MG63 (cell line): ENCODE data around the gene GALNS. TPM values are rescaled to one million over a fixed set of nuclear protein-coding genes. Genes with fewer than 3 reads are reported as not detected.
"Not testable (repeated sequence)": the region's sequence is repeated elsewhere in the genome, so short reads cannot be mapped to it uniquely, and the experiment has no call there.

Experiments
- DNase-seq: peaks from one replicate; pipeline ENCODE4 v3.0.0-alpha.2; 2020
- H3K27me3 ChIP-seq: fragments of 250-450 bp; sonication (Bioruptor Pico); 2 replicates; pipeline ENCODE4 v1.5.1; 2020; ENCODE audit warnings: mild to moderate bottlenecking, moderate library complexity
- H3K36me3 ChIP-seq: fragments of 250-450 bp; sonication (Bioruptor Pico); 2 replicates; pipeline ENCODE4 v1.5.1; 2020; ENCODE audit warnings: mild to moderate bottlenecking, moderate library complexity
- H3K4me3 ChIP-seq: fragments of 250-450 bp; sonication (Bioruptor Pico); 2 replicates; pipeline ENCODE4 v1.5.1; 2020; ENCODE audit warnings: mild to moderate bottlenecking, moderate library complexity
- H3K9me3 ChIP-seq: fragments of 250-450 bp; sonication (Bioruptor Pico); 2 replicates; pipeline ENCODE4 v1.5.1; 2020; ENCODE audit warnings: mild to moderate bottlenecking, moderate library complexity
- total RNA-seq: library from RNA; depleted of rRNA; stranded (reverse); fragments of >200 nt; shearing (Covaris generic); gene quantifications from 2 replicates; pipeline ENCODE4 v1.2.3, GENCODE V29; 2014; ENCODE audit warnings: low replicate concordance

The GALNS gene
- total RNA-seq, 1 experiment from 2014 or later = 11.3 TPM

GRCh38 chr16:88893127-88893968 lies 36.6 kb upstream of the GALNS start:
- Histone ChIP-seq H3K27me3 (no peaks in the 10 kb centered on the region), H3K9me3 (no peaks in the 10 kb centered on the region), H3K36me3 (no peaks in the 10 kb centered on the region), H3K4me3 (no peak overlapping the region)
- no peak for DNase-seq

GRCh38 chr16:88892065-88892464 lies 35.3 kb upstream of the GALNS start:
- Histone ChIP-seq H3K9me3 (no peaks in the 10 kb centered on the region), H3K4me3 (no peak overlapping the region), H3K27me3 (no peaks in the 10 kb centered on the region), H3K36me3 (no peaks in the 10 kb centered on the region)
- DNase-seq = no peak

- Histone ChIP-seq H3K9me3 (no peaks in the 10 kb centered on the region), H3K36me3 (no peaks in the 10 kb centered on the region), H3K4me3 (no peak overlapping the region), H3K27me3 (no peaks in the 10 kb centered on the region)
- DNase-seq = no peak
Observed at GRCh38 chr16:88891083-88891482, 34.3 kb upstream of the GALNS start.

DNA sequence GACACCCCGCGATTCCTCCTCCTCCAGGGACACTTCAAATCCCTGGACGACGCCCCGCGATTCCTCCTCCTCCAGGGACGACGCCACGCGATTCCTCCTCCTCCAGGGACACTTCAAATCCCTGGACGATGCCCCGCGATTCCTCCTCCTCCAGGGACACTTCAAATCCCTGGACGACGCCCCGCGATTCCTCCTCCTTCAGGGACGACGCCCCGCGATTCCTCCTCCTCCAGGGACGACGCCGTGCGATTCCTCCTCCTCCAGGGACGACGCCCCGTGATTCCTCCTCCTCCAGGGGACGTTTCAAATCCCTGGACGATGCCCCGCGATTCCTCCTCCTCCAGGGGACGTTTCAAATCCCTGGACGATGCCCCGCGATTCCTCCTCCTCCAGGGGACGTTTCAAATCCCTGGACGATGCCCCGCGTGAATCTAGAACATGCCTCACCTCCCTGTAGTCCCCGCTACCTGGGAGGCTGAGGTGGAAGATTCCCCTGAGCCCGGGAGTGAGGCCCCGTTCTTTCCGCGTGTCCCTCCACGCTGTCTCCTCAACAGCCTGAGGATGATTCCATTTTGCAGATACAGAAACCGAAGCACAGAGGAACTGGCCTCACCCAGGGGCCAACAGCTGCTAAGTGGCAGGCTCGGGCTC lies 33.1 kb upstream of the GALNS start:
- H3K9me3 ChIP-seq, H3K27me3 ChIP-seq, DNase-seq, H3K36me3 ChIP-seq, H3K4me3 ChIP-seq: not testable (repeated sequence)

- H3K4me3 ChIP-seq = no peak overlapping the region
- no peaks in the 10 kb centered on the region for H3K9me3 ChIP-seq
- H3K36me3 ChIP-seq = no peaks in the 10 kb centered on the region
- no peaks in the 10 kb centered on the region for H3K27me3 ChIP-seq
- no peak for DNase-seq
Observed at GRCh38 chr16:88888461-88889387, 32.0 kb upstream of the GALNS start.

DNA sequence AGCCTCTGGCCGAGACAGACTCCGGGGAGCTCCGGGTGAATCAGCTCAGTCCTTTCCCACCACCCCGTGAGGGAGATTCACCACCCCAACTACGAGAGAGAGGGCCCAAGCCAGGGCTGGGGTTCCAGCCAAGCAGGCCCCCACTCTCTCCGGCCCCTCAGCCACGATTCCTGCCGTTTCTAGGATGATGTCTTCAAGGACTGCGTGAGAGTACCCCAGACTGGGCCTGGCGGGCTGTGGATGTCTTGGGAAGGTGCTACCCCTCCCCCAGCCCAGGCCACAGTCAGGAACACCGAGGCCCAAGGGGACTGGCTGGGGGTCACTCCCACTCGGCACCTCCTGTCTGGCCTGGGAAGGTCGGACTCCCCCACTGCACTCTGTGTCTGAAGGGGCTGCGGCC lies 31.3 kb upstream of the GALNS start:
- no peaks in the 10 kb centered on the region for H3K36me3 ChIP-seq
- no peaks in the 10 kb centered on the region for H3K27me3 ChIP-seq
- DNase-seq = no peak
- no peaks in the 10 kb centered on the region for H3K9me3 ChIP-seq
- H3K4me3 ChIP-seq = no peak overlapping the region

DNA sequence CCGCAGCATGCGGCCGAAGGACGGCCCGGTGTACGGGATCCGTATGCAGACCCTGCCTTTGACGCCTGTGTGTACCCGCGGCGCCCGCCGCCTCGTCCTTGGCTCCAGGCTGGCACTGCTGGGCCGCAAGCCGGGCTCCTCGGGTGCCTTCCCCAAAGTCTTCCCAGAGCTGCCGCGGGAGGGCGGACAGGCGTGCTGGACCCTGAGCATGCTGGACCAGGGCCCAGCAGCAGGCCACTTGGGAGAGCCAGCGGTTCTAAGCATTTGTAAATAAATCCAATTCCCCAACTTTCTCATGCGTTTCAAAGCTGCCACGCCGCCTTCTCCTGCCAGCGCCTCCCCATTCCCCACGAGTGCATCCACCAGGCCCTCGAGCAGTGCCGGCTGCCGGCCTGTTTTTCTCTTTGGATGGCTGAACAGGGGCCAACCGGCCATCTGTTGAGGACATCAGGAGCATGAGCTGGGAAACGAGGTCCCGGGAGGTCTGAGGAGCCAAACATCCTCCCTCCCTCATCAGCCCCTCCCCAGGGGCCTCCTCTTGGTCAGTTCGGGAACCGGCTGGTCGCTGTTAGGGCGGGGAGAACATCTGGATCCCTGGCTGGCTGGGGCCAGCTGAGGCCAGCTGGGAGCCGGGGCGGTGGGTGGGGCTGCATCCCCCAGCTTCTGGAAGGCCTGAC lies 30.2 kb upstream of the GALNS start:
- Histone ChIP-seq H3K36me3 (no peaks in the 10 kb centered on the region), H3K4me3 (no peak overlapping the region), H3K9me3 (no peaks in the 10 kb centered on the region), H3K27me3 (no peaks in the 10 kb centered on the region)
- no peak for DNase-seq

- Histone ChIP-seq H3K36me3 (no peaks in the 10 kb centered on the region), H3K27me3 (no peaks in the 10 kb centered on the region), H3K4me3 (no peak overlapping the region), H3K9me3 (no peaks in the 10 kb centered on the region)
- DNase-seq = no peak
Observed at GRCh38 chr16:88886420-88886844, 29.7 kb upstream of the GALNS start.

- H3K4me3 ChIP-seq = no peak overlapping the region
- H3K36me3 ChIP-seq = no peaks in the 10 kb centered on the region
- H3K27me3 ChIP-seq = no peaks in the 10 kb centered on the region
- no peak for DNase-seq
- H3K9me3 ChIP-seq = no peaks in the 10 kb centered on the region
Observed at GRCh38 chr16:88885693-88886280, 29.0 kb upstream of the GALNS start.

DNA sequence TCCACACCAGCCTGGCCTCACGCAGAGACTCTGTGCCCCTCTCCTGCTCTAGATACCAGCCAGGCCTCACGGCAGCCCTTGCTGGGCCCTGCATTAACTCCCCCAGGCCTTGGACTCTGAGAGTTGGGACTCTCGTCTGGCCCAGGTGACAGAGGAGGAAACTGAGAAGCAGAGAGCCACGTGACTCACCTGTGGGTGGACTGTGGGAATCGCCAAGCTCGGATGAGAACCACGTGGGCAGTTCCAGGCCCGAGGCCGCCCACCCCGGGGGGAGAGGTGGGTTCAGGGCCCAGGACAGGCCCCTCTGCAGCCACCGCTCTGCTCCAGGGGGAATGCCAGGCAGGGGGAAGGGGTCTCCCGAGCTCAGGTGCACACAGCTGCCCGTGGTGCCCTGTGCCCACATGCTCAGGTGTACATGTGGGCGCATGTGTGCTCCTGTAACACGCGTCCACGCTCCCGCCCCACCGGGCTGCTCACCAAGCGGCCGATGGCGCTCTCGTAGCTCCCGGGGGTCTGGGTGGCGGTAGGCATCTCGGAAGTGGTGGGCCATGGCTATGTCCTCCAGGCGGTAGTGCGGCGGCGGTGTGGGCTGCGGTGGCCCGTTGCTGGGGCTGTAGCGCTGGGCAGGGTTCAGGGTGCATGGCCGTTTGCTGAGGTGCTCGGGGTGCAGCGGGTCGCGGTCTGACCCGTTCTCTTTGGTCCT lies 28.0 kb upstream of the GALNS start:
- no peaks in the 10 kb centered on the region for H3K36me3 ChIP-seq
- H3K9me3 ChIP-seq = no peaks in the 10 kb centered on the region
- H3K27me3 ChIP-seq = no peaks in the 10 kb centered on the region
- DNase-seq = no peak
- H3K4me3 ChIP-seq = no peak overlapping the region

DNA sequence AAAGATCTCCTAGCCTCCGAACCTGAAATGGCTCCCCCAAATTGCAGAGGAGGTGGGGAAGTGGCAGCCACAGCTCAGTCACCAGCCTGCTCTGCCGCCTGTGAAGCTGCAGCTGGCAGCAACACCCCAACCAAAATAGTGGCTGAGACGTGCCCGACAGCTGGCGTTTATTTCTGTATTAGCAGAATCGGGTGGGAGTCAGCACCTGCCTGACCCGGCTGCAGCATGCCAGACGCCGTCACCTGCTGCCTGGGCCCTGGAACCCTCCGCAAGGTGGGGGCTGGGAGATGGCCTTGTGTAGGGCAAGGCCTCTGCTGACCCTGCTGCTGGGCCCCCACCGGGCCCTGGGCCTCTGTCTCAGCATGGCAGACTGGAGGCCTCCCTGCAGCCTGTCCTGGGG lies 27.2 kb upstream of the GALNS start:
- Histone ChIP-seq H3K4me3 (no peak overlapping the region), H3K27me3 (no peaks in the 10 kb centered on the region), H3K36me3 (no peaks in the 10 kb centered on the region), H3K9me3 (no peaks in the 10 kb centered on the region)
- no peak for DNase-seq

DNA sequence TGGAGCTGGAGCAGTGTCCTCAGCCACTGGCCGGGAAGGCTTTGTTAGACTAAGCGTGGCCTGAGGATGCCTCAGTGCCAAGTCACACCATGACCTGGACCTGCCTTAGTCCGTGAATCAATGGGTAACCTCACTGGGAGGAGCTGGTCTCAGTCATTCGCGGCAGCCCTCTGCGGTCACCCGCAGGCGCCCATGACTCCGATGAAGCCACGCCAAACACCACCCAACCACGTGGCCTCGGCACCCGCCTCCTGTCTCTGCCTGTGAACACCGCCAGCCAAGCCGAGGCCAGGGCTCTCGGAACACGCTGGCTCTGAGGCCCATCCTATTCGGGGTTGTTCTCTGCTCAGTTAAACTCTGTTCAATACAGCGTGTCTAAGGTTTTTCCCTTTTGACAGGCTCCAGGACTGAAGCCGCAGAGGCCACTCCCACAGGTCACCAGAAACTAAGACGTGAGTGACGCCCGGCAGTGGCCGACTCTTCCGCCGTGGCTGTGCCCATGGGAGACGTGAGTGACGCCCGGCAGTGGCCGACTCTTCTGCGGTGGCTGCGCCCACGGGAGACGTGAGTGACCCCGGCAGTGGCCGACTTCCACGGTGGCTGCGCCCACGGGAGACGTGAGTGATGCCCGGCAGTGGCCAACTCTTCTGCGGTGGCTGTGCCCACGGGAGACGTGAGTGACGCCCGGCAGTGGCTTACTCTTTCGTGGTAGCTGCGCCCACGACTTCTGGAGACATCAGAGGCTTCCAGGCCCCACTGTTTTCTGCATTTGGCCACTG lies 26.6 kb upstream of the GALNS start:
- no peaks in the 10 kb centered on the region for H3K36me3 ChIP-seq
- DNase-seq = peak; percentile 82
- H3K4me3 ChIP-seq = no peak overlapping the region
- H3K27me3 ChIP-seq = no peaks in the 10 kb centered on the region
- no peaks in the 10 kb centered on the region for H3K9me3 ChIP-seq

DNA sequence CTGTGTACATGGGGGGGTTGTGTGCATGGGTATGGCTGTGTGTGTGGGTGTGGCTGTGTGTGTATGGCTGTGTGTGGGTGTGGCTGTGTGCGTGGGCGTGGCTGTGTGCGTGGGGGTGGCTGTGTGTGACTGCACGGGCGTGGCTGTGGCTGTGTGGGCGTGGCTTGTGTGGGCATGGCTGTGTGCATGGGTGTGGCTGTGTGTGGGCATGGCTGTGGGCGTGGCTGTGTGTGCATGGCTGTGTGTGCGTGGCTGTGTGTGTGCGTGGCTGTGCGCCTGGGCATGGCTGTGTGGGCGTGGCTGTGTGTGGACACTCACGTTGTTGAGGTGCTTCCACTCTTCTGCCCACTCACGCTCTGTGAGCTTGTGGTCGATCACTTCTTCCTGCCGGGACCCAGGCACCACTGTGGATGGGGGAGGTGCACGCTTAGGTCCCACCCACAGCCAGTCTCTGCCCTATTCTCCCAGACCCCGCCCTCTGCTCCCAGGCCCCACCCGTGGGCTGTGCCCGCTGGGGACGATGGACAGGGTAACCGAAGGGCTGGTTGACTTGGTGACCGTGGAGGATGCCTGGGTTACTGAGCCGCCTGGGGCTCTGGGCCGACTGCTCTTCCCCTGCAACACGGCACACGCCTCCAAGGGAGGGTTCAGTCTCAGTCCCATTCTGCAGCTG lies 25.7 kb upstream of the GALNS start:
- no peak overlapping the region for H3K4me3 ChIP-seq
- H3K36me3 ChIP-seq = no peaks in the 10 kb centered on the region
- DNase-seq = peak; percentile 44
- H3K9me3 ChIP-seq = no peaks in the 10 kb centered on the region
- H3K27me3 ChIP-seq = no peaks in the 10 kb centered on the region

DNA sequence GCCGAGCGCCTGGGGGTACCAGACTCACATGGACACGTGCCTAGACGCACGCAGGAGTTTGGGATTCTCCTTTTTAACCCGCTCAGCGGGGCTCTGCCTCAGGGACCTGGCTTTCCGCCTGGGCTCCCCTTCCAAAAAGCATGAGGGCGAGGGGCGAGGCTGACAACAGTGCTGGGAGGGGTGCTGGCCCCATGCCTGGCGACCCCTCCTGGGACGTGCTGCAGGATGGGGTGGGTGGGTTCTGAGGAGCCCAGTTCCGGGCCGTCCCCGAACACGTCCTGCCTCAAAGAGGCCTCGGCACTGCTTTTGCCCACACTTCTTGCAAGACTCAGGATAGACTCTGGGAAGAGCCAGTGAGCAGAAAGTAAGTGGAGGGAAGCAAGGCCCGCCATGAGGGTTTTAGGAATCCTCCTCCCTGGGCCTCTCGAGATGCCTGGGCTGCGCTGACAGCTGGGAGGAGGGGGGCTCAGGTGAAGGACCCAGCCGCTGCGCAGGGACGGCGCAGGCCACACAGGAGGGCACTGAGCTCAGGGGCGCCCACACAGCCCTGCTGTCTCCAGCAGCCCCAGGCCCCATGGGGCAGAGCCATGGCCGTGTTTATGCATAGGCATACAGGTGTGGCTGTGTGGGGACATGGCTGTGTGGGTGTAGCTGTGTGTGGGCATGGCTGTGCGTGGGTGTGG lies 25.1 kb upstream of the GALNS start:
- Histone ChIP-seq H3K36me3 (no peaks in the 10 kb centered on the region), H3K9me3 (no peaks in the 10 kb centered on the region), H3K27me3 (no peaks in the 10 kb centered on the region), H3K4me3 (no peak overlapping the region)
- no peak for DNase-seq
